Measurements from ENCODE around the gene FCER1G. TPM values are rescaled to one million over a fixed set of nuclear protein-coding genes. Genes with fewer than 3 reads are reported as not detected.
"Not testable (repeated sequence)": the region's sequence is repeated elsewhere in the genome, so short reads cannot be mapped to it uniquely, and the experiment has no call there.

Gene FCER1G
- total and polyA plus RNA-seq, 9 donors = 7.1 to 270 (median 28.9) TPM

DNA sequence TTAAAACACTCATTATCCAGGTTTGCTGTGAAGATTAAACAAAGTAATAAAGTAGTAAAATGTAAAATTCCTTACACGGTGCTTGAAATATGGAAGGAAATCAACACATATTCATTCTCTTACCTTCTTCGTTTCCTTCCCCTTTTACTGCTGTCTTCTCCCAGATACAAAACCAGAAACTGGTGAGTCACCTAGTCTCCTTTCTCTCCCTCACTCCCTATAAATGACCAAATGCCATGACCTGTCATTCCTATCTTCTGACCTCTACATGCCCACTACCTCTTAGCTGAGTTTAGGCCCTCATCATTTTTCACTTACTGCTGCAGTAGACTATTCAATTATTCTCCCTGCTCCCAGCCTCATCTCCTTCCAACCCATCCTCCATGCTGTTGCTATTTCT, 27.2 kb downstream of the FCER1G start:
- no peaks in the 10 kb centered on the region for H3K27me3 ChIP-seq
- TF ChIP-seq CTCF (IDR thresholded peaks at IDR 0.05) (no peak), EP300 (IDR thresholded peaks at IDR 0.05) (no peak), POLR2A (IDR thresholded peaks at IDR 0.05) (no peak)
- H3K9me3 ChIP-seq = no peaks in the 10 kb centered on the region
- H3K36me3 ChIP-seq = no peaks in the 10 kb centered on the region
- 72 to 81% (median 79%) methylated on average over 2 of the region's 2 CpGs for WGBS, 3 donors
- intact Hi-C loops (cut with DNase I) = no loop called here
- H3K4me3 ChIP-seq = no peak overlapping the region
- DNase-seq = no peak
- H3K4me1 ChIP-seq (ENCODE audit: insufficient read depth) = no peaks in the 10 kb centered on the region
- H3K27ac ChIP-seq = no peak overlapping the region

GRCh38 chr1:161244888-161245287, 29.8 kb downstream of the FCER1G start:
- 88 to 93% (median 89%) methylated on average over 4 of the region's 4 CpGs for WGBS, 3 donors

DNA sequence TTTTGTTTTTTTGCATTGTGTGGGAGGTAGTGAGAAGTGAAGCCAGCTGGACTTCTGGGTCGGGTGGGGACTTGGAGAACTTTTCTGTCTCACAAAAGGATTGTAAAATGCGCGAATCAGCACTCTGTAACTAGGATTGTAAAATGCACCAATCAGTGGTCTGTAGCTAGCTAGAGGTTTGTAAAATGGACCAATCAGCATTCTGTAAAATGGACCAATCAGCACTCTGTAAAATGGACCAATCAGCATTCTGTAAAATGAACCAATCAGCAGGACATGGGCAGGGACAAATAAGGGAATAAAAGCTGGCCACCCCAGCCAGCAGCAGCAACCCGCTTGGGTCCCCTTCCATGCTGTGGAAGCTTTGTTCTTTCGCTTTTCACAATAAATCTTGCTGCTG, 35.0 kb downstream of the FCER1G start:
- WGBS, 3 donors = 66 to 75% (median 71%) methylated on average over 5 of the region's 5 CpGs
- H3K4me1 ChIP-seq (ENCODE audit: insufficient read depth); H3K27ac ChIP-seq; intact Hi-C loops (cut with DNase I); H3K27me3 ChIP-seq; H3K36me3 ChIP-seq; H3K4me3 ChIP-seq; DNase-seq; H3K9me3 ChIP-seq: not testable (repeated sequence)

More at GRCh38 chr1:161244888-161245287, 29.8 kb downstream of the FCER1G start:
- intact Hi-C loops (cut with DNase I) = no loop called here
- no peak overlapping the region for H3K27ac ChIP-seq
- H3K4me1 ChIP-seq (ENCODE audit: insufficient read depth) = no peaks in the 10 kb centered on the region
- DNase-seq = no peak
- no peaks in the 10 kb centered on the region for H3K36me3 ChIP-seq
- TF ChIP-seq EP300 (IDR thresholded peaks at IDR 0.05) = no peak
- TF ChIP-seq CTCF (IDR thresholded peaks at IDR 0.05) = no peak
- no peak for TF ChIP-seq POLR2A (IDR thresholded peaks at IDR 0.05)
- no peaks in the 10 kb centered on the region for H3K9me3 ChIP-seq
- no peak overlapping the region for H3K4me3 ChIP-seq
- no peaks in the 10 kb centered on the region for H3K27me3 ChIP-seq

DNA sequence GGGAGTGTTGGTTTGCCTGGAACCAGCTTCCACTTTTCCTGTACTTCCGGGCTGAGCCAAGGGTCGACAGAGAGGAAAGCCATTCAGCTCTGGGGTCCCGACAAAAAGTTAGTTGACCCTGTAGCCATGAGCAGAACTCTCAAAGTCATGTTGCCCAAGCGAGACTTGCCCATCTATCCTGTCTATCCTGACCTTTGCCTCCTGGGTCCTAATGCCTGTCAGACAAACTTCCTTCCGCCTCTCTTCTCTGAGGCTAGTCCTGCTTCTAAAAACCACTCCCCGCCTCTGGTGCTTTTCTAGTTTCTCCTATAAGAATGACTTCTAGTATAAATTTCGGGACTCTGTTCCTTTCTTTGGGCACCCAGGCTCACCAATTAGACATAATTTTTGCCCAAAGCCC, 35.7 kb downstream of the FCER1G start:
- Histone ChIP-seq H3K9me3 (no peaks in the 10 kb centered on the region), H3K27ac (no peak overlapping the region), H3K36me3 (no peaks in the 10 kb centered on the region), H3K27me3 (no peaks in the 10 kb centered on the region), H3K4me1 (ENCODE audit: insufficient read depth) (no peaks in the 10 kb centered on the region), H3K4me3 (no peak overlapping the region)
- no peak for TF ChIP-seq CTCF (IDR thresholded peaks at IDR 0.05)
- TF ChIP-seq EP300 (IDR thresholded peaks at IDR 0.05) = no peak
- no peak for TF ChIP-seq POLR2A (IDR thresholded peaks at IDR 0.05)
- no peak for DNase-seq
- WGBS, 3 donors = 76 to 86% (median 84%) methylated on average over 7 of the region's 7 CpGs
- intact Hi-C loops (cut with DNase I) = no loop called here

GRCh38 chr1:161251579-161251978, 36.5 kb downstream of the FCER1G start:
- H3K36me3 ChIP-seq = no peaks in the 10 kb centered on the region
- no peak overlapping the region for H3K4me3 ChIP-seq
- no peaks in the 10 kb centered on the region for H3K4me1 ChIP-seq (ENCODE audit: insufficient read depth)
- TF ChIP-seq EP300 (IDR thresholded peaks at IDR 0.05) (no peak), POLR2A (IDR thresholded peaks at IDR 0.05) (no peak), CTCF (IDR thresholded peaks at IDR 0.05) (no peak)
- no peak overlapping the region for H3K27ac ChIP-seq
- intact Hi-C loops (cut with DNase I) = no loop called here
- no peaks in the 10 kb centered on the region for H3K9me3 ChIP-seq
- no peaks in the 10 kb centered on the region for H3K27me3 ChIP-seq
- 90 to 93% (median 93%) methylated on average over 8 of the region's 8 CpGs for WGBS, 3 donors
- DNase-seq = no peak

GRCh38 chr1:161255302-161255701, 40.2 kb downstream of the FCER1G start:
- H3K27ac ChIP-seq; H3K36me3 ChIP-seq; intact Hi-C loops (cut with DNase I); H3K4me3 ChIP-seq; H3K4me1 ChIP-seq (ENCODE audit: insufficient read depth); DNase-seq; H3K9me3 ChIP-seq; H3K27me3 ChIP-seq: not testable (repeated sequence)
- 77 to 84% (median 83%) methylated on average over 5 of the region's 5 CpGs for WGBS, 3 donors

- H3K9me3 ChIP-seq; H3K4me1 ChIP-seq (ENCODE audit: insufficient read depth); DNase-seq; intact Hi-C loops (cut with DNase I); H3K4me3 ChIP-seq; H3K27ac ChIP-seq; H3K27me3 ChIP-seq; H3K36me3 ChIP-seq: not testable (repeated sequence)
- 85 to 88% (median 88%) methylated on average over 4 of the region's 4 CpGs for WGBS, 3 donors
These were observed 40.9 kb downstream of the FCER1G start for GRCh38 chr1:161255955-161256520.

- DNase-seq; H3K27ac ChIP-seq; intact Hi-C loops (cut with DNase I); H3K4me1 ChIP-seq (ENCODE audit: insufficient read depth); H3K36me3 ChIP-seq; H3K4me3 ChIP-seq; H3K27me3 ChIP-seq; H3K9me3 ChIP-seq: not testable (repeated sequence)
- 92 to 98% (median 96%) methylated on average over 5 of the region's 5 CpGs for WGBS, 3 donors
These were observed 42.0 kb downstream of the FCER1G start for GRCh38 chr1:161257109-161257508.
